Stimulated activated CD4-positive, alpha-beta T cell treated with anti-CD3 and anti-CD28 coated beads, TNF-alpha, amount 100 ng/mL, for 24 hours (primary cell): ENCODE results near the gene UST.
"Not testable (repeated sequence)": the region's sequence is repeated elsewhere in the genome, so short reads cannot be mapped to it uniquely, and the experiment has no call there.

Source experiments
- DNase-seq, 3 experiments: peaks; one replicate each; pipeline ENCODE4 v3.0.0-alpha.2; 2020; ENCODE audit warnings: low read depth in 3 of 3

The UST gene

GRCh38 chr6:148898376-148899014 is 151.7 kb downstream of the UST start:
- DNase-seq: no peak

DNA sequence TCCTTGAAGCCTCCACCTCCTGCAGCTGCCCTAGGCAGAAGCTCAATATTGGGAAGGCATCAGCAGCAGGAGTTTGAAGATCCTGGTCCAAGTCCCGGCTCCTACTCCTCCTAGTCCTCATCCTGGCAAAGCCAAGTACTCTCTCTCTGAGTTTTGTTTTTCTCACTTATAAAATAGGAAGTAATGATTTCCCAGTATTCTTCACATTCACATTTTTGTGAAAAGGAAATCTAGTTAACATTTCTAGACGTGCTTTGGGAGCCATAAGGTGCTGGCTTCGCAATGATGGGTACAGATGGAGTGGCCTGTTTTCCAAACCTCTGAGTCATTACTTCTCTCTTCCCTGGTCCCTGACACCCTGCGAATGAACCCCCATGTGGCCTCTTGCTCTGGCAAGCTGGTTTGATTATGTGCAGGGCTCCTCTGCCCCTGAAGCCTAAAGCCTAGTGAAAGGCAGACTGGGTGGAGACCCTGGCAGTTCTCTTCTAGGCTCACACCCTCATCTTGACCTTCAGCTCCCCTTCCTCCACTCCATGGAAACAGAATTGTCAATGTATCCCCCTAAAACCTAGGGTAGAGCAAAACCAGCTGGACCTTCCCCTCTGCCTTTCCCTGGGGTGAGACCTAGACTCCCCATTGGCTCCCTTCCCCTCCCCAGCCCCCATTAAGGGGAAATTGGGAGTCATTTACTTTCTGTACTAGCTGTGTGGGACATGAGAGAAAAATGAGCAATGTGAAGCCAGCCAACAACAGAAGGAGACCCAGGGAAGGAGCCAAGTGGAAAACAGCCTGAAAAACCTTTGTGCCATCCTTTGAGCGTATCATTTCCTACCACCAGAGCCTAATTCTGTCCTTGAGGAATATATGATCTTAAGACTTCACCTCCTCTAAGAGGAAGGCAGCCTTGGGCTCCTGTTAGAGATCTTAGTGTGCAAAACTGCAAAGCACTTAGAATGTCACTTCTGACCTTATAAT is 158.4 kb downstream of the UST start:
- no peak for DNase-seq

- no peak for DNase-seq
Observed at GRCh38 chr6:148905901-148906300, 159.1 kb downstream of the UST start.

- DNase-seq: no peak
Observed at GRCh38 chr6:148906386-148906785, 159.6 kb downstream of the UST start.

GRCh38 chr6:148907573-148907972 is 160.7 kb downstream of the UST start:
- DNase-seq: no peak

GRCh38 chr6:148912252-148912651 is 165.4 kb downstream of the UST start:
- DNase-seq: no peak

DNA sequence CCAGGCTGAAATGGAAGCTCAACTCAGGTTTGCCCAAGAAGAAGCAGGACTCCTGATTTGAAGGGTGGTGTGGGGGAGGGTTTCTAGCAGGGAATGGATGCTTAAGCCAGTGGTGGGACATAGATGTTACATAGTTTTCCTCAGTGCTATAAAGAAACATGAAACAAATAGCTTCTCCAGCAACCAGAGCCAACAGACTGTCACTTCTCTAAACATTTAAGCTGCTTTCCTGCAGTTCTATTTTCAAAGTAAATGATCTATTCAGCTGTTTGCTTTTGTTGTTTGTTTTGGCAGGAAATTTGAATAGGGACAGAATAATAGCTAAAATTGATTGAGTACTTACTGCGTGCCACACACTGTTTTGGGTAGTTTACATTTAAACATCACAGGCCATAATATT is 169.0 kb downstream of the UST start:
- no peak for DNase-seq

DNA sequence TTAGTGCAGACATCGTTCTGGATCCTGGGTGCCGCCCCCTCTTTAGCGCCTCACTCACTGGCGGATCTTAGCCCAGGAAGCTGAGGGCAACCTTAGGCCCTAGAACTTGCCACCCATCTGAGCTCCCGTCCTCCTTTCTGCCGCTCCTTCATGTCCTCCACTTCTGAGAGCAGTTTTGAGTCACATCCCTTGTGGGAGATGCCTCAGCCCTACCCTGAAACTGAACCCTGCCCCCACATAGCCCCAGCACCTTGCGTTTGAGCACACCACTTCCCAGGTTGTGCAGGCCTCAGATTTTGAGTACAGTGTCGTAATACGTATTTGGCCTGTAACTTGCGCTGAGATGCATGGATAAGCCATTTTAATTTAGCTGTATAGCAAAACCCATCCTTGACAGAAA is 169.7 kb downstream of the UST start:
- not testable (repeated sequence) for DNase-seq

DNA sequence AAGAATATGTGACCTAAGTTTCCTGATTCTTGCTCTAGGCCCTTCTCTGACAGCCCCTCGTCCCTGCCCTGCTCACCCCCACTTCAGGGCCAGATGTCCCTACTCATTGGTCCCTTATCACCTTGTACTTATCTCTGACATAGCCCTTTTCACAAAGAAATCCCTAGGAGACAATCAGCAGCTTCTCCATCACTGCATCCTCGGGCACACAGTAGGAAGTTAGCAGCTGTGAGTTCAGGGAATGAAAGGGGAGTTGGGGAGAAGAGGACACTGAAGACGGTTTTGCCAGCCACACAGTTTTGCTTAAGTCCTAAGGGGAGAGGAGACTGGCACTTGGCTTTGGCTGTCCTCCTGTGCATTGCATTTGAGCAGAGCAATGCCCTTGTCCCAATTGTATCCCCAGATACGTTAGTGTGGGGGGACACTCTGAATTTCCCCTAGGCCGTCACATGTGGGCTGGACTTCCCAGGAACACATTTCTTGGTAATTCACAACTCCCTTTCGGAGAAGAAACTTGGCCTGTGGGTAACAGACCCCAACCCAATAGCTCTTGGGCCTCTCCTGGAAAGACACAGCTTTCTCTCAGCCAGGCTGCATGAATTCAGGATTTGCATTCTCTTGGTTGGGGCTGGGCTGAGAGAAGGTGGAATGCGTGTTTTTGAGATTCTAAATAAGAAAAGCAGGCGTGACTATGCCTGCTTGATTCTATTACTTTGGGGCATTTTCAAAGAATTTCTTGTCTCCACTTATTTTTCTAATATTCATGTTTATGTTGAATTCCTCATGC is 177.6 kb downstream of the UST start:
- no peak for DNase-seq

- DNase-seq: no peak
Observed at GRCh38 chr6:148925701-148926100, 178.9 kb downstream of the UST start.

GRCh38 chr6:148926478-148926877 is 179.6 kb downstream of the UST start:
- DNase-seq: no peak

- no peak for DNase-seq
Observed at GRCh38 chr6:148927586-148927985, 180.8 kb downstream of the UST start.

- DNase-seq: no peak
Observed at GRCh38 chr6:148928811-148929210, 182.0 kb downstream of the UST start.

DNA sequence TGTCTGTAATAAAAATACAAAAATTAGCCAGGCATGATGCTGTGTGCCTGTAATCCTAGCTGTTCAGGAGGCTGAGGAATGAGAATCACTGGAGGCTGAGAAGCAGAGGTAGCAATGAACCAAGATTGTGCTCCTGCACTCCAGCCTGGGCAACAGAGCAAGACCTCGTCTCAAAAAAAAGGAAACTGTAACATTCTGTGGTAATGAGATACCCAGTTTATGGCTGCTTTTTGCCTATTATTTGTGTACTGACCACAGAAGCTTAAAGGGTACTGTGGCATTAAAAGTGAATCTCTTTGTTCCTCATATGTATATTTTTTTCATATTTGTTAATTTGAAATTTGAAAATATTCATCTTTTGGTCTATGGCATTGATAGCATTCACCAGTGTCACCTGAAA is 185.4 kb downstream of the UST start:
- DNase-seq: no peak

DNA sequence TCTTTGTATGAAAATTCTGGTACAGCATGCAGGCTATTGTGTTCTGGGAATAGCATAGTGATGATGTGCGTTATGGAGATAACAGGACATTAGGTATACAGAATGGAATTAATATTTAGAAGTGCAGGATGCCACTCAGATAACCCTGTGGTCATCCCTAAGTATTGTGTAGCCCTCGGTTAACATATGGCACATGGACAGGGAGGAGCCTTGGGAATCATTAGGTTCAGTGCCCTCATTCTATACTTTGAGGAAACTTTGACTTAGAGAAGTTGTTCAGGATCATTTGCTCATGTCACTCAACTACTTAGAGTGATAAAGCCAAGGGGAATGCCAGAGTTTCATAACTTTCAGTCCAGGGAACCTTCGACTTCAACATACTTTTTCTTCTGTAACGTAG is 185.9 kb downstream of the UST start:
- DNase-seq: no peak

GRCh38 chr6:148934539-148934938 is 187.7 kb downstream of the UST start:
- DNase-seq: no peak

DNA sequence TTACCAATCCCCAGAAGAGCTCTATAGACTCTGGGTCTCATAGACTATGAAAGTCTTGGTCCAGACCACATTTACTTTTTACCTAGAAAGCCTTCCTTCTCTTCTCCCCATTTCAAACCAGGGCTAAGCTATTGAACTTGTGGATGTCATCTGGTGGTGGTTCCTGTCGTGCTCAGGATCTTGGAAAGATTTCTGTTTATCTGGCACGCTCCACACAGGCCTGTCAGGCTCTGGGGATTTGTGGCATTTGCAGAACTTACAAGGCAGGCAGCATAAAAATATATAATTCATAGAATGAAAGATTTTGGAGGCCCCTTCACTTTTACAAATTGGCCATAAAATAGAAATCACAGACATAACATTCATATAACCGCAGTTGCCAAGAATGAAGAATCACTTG is 188.1 kb downstream of the UST start:
- no peak for DNase-seq

DNA sequence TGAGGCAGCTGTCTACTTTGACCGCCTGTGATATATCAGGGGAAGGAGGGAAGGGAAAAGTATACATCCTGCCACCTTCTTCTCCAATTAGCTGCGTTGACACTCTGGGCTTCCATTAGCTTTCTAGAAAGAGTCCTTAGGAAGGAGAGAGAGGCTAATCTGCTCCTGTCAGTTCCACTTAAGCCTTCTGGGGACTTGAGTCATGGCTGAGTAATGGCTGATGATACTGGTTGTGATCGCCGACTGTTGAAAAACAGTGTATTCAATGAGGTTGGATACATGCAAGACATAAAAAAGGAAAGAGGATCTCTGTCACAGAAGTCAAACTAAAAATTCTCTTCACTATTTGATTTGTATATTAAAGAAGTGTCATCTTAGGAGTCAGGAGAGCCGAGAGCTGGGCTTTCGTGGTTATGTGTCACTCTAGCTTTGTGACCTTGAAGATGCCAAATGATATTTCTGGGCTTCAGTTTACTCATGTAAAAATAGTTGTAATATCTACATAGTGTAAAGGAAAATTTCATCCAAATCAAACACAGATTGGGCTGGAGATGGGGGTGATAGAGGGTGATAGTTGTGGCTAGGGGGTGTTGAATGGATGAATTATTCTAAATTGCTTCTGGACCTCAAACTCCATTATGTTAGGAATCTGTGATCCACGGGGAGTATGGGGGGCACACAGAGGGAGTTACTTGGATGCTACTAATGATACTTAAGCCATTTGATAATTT is 189.0 kb downstream of the UST start:
- DNase-seq: no peak

DNA sequence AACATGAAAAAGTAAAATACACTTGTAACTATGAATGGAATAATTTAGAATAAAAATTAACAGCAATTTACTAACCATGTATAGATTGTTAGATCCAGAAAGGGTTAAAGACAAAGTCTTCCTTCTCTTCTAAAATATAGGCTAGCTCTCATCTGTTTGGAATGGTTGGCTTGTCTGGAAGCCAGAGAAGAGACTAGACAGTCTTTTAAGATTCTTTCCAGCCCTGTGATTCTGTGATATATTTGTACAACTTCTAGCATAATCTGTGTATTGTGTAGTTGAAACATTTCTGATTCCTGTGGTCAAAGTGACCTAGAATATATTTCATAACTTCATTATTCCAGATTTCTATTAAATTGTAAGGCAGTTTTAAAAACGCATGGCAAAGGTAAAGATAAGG is 196.6 kb downstream of the UST start:
- DNase-seq: no peak

GRCh38 chr6:148944608-148945007 is 197.8 kb downstream of the UST start:
- DNase-seq: no peak

- no peak for DNase-seq
Observed at GRCh38 chr6:148945301-148946021, 198.6 kb downstream of the UST start.
